Measurements from ENCODE around the gene SCYGR1. TPM values are rescaled to one million over a fixed set of nuclear protein-coding genes. Genes with fewer than 3 reads are reported as not detected.

SCYGR1 gene
- total RNA-seq, 1 experiment from 2014 or later: not detected

- Histone ChIP-seq H3K27ac (ENCODE audit: low read length) (no peak overlapping the region), H3K4me1 (ENCODE audit: control insufficient read depth, insufficient read depth, low read length) (no peaks in the 10 kb centered on the region), H3K27me3 (ENCODE audit: control insufficient read depth, insufficient read depth, low read length) (no peaks in the 10 kb centered on the region), H3K36me3 (ENCODE audit: control insufficient read depth, insufficient read depth, low read length) (peaks cover 12% of the 10 kb centered on the region), H3K4me3 (ENCODE audit: low read depth in 2 of 2, low read length in 2 of 2) (no peak overlapping the region), H3K9me3 (ENCODE audit: control insufficient read depth, insufficient read depth, low read depth, low read length) (no peaks in the 10 kb centered on the region)
- intact Hi-C loops (cut with micrococcal nuclease; ENCODE audit: unreplicated experiment): no loop called here
- in situ Hi-C loops (cut with HindIII; ENCODE audit: low pct_unique_long_range_greater_than_20kb, low sequenced_read_pairs): no loop called here
- no peak for DNase-seq (ENCODE audit: low read depth, low spot score)
- BruUV-seq (replicated peaks): no TSS peak
- CTCF ChIA-PET: no interaction called here
- POLR2A ChIA-PET: no interaction called here
- no peak for TF ChIP-seq POLR2AphosphoS5 (IDR thresholded peaks at IDR 0.05; ENCODE audit: low read depth, low read length)
- TF ChIP-seq TCF7L2 (IDR thresholded peaks at IDR 0.05; ENCODE audit: low read depth, low read length): no peak
- no peak for TF ChIP-seq CTCF (IDR thresholded peaks at IDR 0.05)
- no peak for TF ChIP-seq SIN3A (IDR thresholded peaks at IDR 0.05; ENCODE audit: borderline replicate concordance, insufficient read depth, low read depth, low read length)
- TF ChIP-seq REST (IDR thresholded peaks at IDR 0.05; ENCODE audit: insufficient read depth in 1 of 2, low read depth in 2 of 2, low read length in 1 of 2): no peak
- ATAC-seq: no peak
These were observed 46.2 kb downstream of the SCYGR1 start for GRCh38 chr2:227341553-227341952.

- Histone ChIP-seq H3K36me3 (ENCODE audit: control insufficient read depth, insufficient read depth, low read length) (peaks cover 12% of the 10 kb centered on the region), H3K4me1 (ENCODE audit: control insufficient read depth, insufficient read depth, low read length) (no peaks in the 10 kb centered on the region), H3K27me3 (ENCODE audit: control insufficient read depth, insufficient read depth, low read length) (no peaks in the 10 kb centered on the region), H3K9me3 (ENCODE audit: control insufficient read depth, insufficient read depth, low read depth, low read length) (no peaks in the 10 kb centered on the region), H3K4me3 (ENCODE audit: low read depth in 2 of 2, low read length in 2 of 2) (no peak overlapping the region), H3K27ac (ENCODE audit: low read length) (no peak overlapping the region)
- ATAC-seq (no peak), DNase-seq (ENCODE audit: low read depth, low spot score) (no peak)
- TF ChIP-seq POLR2AphosphoS5 (IDR thresholded peaks at IDR 0.05; ENCODE audit: low read depth, low read length): no peak
- no peak for TF ChIP-seq CTCF (IDR thresholded peaks at IDR 0.05)
- TF ChIP-seq TCF7L2 (IDR thresholded peaks at IDR 0.05; ENCODE audit: low read depth, low read length): no peak
- no peak for TF ChIP-seq REST (IDR thresholded peaks at IDR 0.05; ENCODE audit: insufficient read depth in 1 of 2, low read depth in 2 of 2, low read length in 1 of 2)
- TF ChIP-seq SIN3A (IDR thresholded peaks at IDR 0.05; ENCODE audit: borderline replicate concordance, insufficient read depth, low read depth, low read length): no peak
- intact Hi-C loops (cut with micrococcal nuclease; ENCODE audit: unreplicated experiment): no loop called here
- in situ Hi-C loops (cut with HindIII; ENCODE audit: low pct_unique_long_range_greater_than_20kb, low sequenced_read_pairs): no loop called here
- ChIA-PET CTCF (no interaction called here), POLR2A (no interaction called here)
- BruUV-seq (replicated peaks): no TSS peak
These were observed 47.6 kb downstream of the SCYGR1 start for GRCh38 chr2:227340106-227340505.
